SK-N-SH (cell line): ENCODE measurements around the gene NMBR.

Experiments
- TAF1 ChIP-seq: IDR thresholded peaks from 2 replicates; pipeline ENCODE4 v1.6.1; 2012; ENCODE audit warnings: low read depth, mild to moderate bottlenecking, low read length, moderate library complexity, borderline replicate concordance
- TF ChIP-seq, protein P1 (sequence below): IDR thresholded peaks from 2 replicates; pipeline ENCODE4 v1.4.0; 2012; ENCODE audit warnings: low read depth, borderline replicate concordance

DNA sequence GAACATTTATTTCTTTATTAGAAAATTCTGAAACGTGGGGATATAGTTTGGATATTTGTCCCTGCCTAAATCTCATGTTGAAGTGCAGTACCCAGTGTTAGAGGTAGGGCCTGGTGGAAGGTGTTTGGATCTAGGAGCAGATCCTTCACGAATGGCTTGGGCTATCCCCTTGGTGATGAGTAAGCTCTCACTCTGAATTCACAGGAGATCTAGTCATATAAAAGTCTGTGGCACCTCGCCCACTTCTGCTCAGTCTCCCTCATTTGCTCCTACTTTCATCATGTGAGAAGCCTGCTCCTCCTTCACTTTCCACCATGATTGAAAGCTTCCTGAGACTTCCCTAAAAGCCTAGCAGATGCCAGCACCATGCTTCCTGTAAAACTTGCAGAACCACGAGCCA, 111.0 kb downstream of the NMBR start:
- no peak for TF ChIP-seq TAF1
- TF ChIP-seq, protein P1, sequence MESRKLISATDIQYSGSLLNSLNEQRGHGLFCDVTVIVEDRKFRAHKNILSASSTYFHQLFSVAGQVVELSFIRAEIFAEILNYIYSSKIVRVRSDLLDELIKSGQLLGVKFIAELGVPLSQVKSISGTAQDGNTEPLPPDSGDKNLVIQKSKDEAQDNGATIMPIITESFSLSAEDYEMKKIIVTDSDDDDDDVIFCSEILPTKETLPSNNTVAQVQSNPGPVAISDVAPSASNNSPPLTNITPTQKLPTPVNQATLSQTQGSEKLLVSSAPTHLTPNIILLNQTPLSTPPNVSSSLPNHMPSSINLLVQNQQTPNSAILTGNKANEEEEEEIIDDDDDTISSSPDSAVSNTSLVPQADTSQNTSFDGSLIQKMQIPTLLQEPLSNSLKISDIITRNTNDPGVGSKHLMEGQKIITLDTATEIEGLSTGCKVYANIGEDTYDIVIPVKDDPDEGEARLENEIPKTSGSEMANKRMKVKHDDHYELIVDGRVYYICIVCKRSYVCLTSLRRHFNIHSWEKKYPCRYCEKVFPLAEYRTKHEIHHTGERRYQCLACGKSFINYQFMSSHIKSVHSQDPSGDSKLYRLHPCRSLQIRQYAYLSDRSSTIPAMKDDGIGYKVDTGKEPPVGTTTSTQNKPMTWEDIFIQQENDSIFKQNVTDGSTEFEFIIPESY: no peak
